ENCODE results near the gene GPC1. TPM values are rescaled to one million over a fixed set of nuclear protein-coding genes. Genes with fewer than 3 reads are reported as not detected.

The GPC1 gene
- total and polyA plus RNA-seq, 11 donors, result 131 to 316 (median 193) TPM

GRCh38 chr2:240498171-240498957 is 62.9 kb downstream of the GPC1 start:
- no peaks in the 10 kb centered on the region for H3K9me3 ChIP-seq
- no peak overlapping the region for H3K27ac ChIP-seq
- no peak for TF ChIP-seq POLR2A (IDR thresholded peaks at IDR 0.05)
- no peak for TF ChIP-seq CTCF (IDR thresholded peaks at IDR 0.05)
- intact Hi-C loops (cut with DNase I), result no loop called here
- H3K4me3 ChIP-seq, result no peak overlapping the region
- 91 to 95% (median 93%) methylated on average over 12 to 13 of the region's 13 CpGs for WGBS, 4 donors
- no peaks in the 10 kb centered on the region for H3K27me3 ChIP-seq
- H3K36me3 ChIP-seq, result peaks cover 0 to 34% (median 0%) of the 10 kb centered on the region in 9 donors
- no peak for ATAC-seq
- DNase-seq, result peak in 1 of 5 donors; percentile 16
- H3K4me1 ChIP-seq, result no peaks in the 10 kb centered on the region

GRCh38 chr2:240498958-240499260 is 63.4 kb downstream of the GPC1 start:
- 94 to 97% (median 95%) methylated on average over 9 of the region's 9 CpGs for WGBS, 4 donors
- TF ChIP-seq POLR2A (IDR thresholded peaks at IDR 0.05) (no peak), CTCF (IDR thresholded peaks at IDR 0.05) (no peak)
- no peak overlapping the region for H3K27ac ChIP-seq

GRCh38 chr2:240499309-240500301 is 64.1 kb downstream of the GPC1 start:
- TF ChIP-seq CTCF (IDR thresholded peaks at IDR 0.05), result no peak
- no peak for TF ChIP-seq POLR2A (IDR thresholded peaks at IDR 0.05)
- H3K27ac ChIP-seq, result no peak overlapping the region
- no peaks in the 10 kb centered on the region for H3K27me3 ChIP-seq
- ATAC-seq, result no peak
- H3K4me3 ChIP-seq, result no peak overlapping the region
- 92 to 94% (median 94%) methylated on average over 11 to 32 of the region's 32 CpGs for WGBS, 4 donors
- peak in 2 of 5 donors; percentile 22 to 42 for DNase-seq
- no peaks in the 10 kb centered on the region for H3K9me3 ChIP-seq
- intact Hi-C loops (cut with DNase I), result loop anchor here in 1 of 10 donors (10.0 kb wide), 1 partner anchor 205 kb away; no protein-coding TSS in a partner anchor
- peaks cover 0 to 34% (median 0%) of the 10 kb centered on the region in 9 donors for H3K36me3 ChIP-seq
- H3K4me1 ChIP-seq, result no peaks in the 10 kb centered on the region

More at GRCh38 chr2:240498958-240499260, 63.4 kb downstream of the GPC1 start:
- no peak overlapping the region for H3K4me3 ChIP-seq
- ATAC-seq (no peak), DNase-seq (peak in 1 of 5 donors; percentile 19)
- no peaks in the 10 kb centered on the region for H3K9me3 ChIP-seq
- no peaks in the 10 kb centered on the region for H3K4me1 ChIP-seq
- H3K27me3 ChIP-seq, result no peaks in the 10 kb centered on the region
- H3K36me3 ChIP-seq, result peaks cover 0 to 34% (median 0%) of the 10 kb centered on the region in 9 donors
- intact Hi-C loops (cut with DNase I), result no loop called here

Data from heart left ventricle (tissue), 16 donors.